LoVo (cell line): ENCODE data around the gene HDGFL2.
A peak's percentile ranks its signal among the peaks of the same experiment; 100 is the strongest.

Source experiments
- DNase-seq: peaks from one replicate; pipeline ENCODE4 v3.0.0-alpha.2; 2016; ENCODE audit warnings: low spot score

The HDGFL2 gene

DNA sequence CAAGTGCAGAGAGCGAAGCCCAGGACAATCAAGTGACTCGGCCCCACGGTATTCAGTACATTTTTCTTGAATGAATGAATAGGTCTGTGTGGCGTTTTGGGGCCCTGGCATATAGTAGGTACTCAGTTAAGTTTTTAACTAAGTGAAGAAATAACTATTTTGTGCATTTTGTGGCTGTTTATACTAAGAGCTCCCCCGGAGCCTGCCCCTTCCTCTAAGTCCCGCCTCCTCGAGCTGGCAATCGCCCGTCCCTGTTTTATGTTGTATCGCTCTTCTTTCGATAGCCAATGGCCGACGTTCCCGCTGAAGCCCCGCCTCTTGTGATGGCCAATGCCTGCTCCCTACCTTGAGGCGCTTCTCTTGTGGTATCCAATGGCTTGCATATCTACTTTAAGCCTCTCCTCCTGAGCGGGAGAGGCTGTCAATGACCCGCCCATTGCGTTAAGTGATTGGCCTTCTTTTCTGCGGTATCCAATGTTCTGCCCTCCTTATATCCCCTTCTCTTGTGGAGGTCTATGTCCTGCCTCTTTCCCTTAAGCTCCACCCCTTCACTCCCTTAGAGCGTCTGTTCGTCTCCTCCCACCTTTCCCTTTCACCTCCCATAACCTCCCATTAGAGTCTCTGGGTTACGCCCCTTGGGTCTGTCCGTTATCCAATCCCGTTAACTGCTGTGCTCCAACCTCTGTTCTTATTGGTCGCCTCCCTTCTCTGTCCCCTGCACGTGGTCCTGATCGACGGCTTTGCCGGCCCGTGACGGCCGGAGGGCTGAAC, 509 bp upstream of the HDGFL2 start:
- DNase-seq, result peak; percentile 99

DNA sequence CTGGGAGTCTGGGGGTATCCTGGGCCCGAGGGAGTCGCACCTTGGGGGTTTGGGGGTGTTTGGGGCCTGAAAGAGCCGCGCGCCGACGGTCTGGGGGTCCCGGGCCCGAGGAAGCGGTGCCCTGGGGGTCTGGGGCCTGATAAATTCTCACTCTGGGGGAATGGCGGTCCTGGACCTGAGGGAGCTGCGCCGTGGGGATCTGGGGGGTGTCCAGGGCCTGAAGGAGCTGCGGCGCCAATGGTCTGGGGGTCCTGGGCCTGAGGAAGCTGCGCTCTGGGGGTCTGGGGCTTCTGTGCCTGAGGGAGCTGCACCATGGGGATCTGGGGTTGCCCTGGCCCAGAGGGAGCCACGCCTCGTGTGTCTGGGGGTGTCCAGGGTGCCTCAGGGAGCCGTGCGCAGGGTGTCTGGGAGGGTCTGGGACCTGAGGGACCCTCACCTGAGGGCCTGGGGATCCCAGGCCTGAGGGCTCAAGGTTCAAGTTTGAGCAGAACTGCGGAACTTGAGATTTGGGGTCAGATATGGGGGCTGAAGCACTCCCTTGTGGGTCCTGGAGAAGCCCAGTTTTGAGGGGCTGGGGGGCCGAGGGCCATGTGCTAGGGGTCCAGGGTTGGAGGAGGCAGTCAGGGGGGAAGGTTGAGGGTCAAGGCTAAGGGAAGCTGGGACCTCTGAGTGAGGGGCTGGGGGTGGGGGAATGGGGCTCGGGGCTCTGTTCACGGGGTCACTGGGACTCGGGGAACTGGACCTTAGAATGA, 1.1 kb downstream of the HDGFL2 start:
- DNase-seq, result no peak

DNA sequence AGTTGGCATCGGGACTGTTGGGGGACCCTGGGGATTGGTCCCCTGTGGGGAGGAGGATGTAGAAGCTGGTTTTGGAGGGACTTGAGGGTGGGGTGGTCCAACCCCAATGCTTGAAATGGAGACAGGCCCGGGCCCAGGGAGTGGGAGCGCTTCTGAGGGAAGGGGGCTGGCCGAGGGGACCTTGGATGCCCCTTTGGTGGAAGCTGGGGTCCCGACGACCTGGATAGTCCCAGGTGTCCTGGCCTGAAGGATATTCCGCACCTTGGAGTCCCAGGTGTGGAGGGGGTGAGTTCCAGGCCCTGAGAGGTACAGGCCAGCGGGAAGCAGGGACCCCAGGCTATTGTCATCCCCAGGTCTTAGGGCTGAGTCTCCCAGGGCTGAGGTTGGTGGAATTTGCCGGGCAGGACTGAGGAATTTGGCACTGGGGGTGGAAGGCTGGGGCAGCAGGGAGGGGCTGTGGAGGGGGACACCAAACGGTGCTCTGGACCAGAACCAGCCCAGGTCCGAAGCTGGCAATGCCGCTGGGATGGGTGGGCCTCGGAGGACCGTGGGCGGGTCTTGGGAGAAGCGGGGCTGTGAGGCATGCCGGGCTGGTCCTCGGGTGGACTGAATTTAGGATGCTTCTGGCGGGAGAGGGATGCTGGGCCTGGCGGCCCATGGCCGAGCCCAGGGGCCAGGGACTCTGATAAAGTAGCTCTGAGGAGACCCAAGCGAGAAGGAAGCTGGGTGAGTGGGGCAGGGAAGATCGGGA, 1.8 kb downstream of the HDGFL2 start:
- no peak for DNase-seq

DNA sequence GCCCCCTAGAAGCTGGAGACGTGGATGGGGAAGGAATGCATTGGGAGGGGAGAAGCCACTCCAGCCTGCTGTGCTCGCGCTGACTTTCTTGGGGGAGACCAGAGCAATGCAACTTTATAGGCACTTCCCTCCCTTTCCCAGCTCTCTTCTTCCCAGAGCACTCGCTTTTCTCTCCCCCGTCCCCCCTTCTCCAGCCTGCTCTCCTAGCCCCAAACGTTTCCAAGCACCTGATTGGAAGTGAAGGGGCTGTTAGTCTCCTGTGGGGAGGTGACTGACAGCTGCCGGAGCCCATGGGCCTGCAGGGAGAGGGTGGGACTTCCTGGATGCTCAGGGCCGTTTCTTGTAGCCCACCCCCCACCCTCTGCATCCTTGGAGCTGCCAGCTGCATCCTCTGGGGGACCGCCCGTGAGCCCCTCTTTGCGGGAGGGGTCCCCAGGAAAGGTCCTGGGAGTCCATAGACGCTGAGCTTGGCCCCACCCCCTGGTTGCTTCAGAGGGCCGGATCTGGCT, 2.5 kb downstream of the HDGFL2 start:
- no peak for DNase-seq

DNA sequence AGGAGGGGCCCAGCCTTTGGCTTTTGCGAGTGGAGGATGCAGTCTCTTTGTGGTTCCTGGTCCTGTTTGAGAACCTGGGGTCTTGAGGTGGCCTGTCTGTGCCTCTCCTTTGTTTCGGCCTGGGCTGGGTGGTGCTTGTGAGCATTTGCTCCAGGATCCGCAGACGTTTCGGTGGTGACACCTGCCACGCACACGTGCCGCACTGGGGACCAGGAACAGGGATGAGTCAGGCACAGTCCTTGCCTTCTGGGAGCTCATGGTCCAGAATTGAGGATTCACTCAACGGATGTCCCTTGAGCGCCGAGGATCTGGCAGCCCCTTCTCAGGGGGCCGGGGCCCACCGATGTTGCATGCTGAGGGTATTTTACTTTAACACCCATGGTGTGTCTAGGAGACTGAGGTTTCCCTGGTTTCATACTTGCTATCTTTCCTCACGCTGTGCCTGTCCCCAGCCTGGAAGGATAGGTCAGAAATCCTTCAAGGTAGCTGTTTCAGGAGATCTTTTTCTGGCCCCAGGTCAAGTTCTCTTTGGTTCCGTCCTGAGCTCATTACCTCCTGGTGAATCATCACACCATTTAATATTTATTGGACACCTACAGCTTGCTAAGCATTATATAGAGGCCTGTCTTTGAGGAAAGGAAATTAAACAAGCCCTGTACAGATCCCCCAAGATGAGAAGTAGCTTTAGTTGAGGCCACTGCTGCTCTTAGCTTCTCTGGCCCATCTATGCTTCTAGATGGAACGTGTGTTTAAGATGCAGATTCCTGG, 5.1 kb downstream of the HDGFL2 start:
- no peak for DNase-seq

DNA sequence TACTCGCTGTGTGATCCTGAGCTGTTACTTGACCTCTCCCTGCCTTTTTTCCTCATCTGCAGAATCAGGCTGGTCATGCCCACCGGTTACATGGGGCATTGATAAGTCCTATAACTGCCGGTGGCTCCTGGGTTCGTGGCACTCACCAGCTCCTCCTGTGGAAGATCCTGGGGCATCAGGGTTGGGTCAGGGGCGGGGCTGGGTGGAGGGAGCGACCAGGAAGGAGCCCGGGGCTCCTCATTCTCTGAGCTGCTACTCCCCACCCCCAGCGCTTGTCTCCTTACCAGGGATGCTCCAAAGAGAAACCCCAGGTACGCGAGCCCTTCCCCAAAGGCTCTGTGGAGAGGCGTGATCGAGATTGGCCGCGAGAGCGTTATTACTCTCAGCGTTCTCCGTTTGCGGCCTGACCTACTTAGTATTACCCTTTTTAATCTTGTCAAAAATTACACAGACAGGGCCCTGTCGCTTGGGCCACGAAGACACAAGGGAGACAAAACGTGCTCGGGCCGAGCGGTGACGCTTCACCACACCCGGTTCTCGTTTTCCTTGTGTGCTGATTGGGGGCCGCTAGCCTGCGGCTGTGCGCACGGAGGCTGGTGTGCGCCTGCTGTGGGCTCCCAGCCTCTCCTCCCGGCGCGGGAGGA, 10.7 kb downstream of the HDGFL2 start:
- no peak for DNase-seq

DNA sequence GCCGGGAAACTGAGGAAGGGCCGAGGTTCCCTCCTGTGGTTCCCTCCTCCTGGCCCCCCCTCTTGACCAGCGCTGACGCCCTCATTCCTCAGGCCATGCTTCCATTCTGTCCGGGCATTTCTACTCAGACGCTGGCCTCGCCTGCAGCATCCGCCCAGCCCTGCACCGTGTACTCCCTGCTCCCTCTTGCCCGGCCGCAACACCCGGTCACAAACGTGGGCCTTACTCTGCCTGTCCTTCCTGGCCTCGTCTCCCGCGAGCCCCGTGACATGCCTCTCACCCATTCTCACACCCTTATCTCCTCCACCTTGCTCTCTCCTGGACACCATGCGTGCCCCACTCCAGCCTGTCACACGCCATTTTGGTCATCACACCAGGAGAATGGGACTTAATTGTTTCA, 11.3 kb downstream of the HDGFL2 start:
- no peak for DNase-seq

DNA sequence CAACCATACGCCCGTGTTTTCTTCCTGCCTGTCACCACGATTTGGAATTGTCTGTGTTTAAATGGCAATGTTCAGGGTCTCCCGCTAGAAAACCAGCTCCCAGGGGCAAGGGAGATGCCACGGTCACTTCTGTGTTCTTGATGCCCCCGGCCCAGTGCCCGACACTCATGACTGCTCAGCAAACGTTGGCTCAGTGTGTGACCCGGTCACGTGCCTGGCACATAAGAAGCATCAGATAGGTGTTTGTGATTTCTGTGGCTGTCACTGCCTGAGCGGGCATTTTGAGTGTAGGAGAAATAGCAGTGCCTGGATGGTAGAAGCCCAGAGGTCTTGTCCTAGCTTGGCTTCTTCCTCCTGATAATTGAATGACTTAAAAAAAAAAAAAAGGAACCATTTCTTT, 15.5 kb downstream of the HDGFL2 start:
- DNase-seq, result no peak

DNA sequence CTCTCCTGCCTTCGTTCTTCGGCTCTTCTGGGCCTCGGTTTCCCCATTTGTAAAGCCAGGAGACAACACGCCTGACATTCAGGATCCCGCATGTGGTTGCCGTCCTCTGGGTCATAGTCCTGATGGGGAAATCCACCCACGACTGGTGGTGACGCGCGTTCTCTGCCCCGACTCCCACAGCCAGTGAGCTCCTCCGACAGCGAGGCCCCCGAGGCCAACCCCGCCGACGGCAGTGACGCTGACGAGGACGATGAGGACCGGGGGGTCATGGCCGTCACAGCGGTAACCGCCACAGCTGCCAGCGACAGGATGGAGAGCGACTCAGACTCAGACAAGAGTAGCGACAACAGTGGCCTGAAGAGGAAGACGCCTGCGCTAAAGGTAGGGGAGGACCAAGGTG, 16.4 kb downstream of the HDGFL2 start:
- DNase-seq, result no peak

DNA sequence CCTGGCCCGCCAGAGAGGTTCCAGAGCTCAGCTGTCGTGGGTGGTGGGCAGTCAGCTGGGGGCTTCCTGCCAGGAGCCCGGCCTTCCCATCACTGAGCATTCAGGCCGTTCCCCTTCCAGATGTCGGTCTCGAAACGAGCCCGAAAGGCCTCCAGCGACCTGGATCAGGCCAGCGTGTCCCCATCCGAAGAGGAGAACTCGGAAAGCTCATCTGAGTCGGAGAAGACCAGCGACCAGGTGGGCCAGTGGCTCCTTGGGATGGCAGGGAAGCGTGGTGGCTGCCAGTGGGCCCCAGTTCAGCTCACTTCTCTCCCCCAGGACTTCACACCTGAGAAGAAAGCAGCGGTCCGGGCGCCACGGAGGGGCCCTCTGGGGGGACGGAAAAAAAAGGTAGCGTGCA, 19.3 kb downstream of the HDGFL2 start:
- no peak for DNase-seq

DNA sequence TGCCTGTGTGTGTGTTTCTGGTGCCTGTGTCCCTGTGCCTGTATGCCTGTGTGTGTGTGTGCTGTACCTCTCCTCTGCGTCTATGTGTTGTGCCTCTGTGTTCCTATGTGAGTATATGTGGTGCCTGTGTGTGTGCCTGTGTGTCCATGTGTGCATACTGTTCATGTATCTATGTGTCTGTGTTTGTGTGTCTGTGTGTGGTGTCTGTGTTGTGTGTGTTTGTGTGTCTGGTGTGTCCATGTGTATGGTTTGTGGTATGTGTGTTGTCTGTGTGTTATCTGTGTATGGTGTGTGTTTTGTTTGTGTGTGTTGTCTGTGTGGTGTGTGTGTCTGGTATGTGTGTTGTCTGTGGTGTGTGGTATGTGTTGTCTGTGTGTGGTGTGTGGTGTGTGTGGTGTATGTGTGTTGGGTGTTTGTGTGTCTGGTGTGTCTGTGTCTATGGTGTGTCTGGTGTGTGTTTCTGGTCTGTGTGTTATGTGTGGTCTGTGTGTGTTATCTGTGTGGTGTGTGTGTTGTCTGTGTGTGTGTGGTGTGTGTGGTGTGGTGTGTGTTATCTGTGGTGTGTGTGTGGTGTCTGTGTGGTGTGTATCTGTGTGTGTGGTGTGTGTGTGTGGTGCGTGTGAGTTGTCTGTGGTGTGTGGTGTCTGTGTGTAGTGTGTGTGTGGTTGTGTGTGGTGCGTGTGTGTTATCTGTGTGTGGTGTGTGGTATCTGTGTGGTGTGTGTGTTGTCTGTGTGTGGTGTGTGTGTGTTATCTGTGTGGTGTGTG, 20.4 kb downstream of the HDGFL2 start:
- DNase-seq, result no peak

DNA sequence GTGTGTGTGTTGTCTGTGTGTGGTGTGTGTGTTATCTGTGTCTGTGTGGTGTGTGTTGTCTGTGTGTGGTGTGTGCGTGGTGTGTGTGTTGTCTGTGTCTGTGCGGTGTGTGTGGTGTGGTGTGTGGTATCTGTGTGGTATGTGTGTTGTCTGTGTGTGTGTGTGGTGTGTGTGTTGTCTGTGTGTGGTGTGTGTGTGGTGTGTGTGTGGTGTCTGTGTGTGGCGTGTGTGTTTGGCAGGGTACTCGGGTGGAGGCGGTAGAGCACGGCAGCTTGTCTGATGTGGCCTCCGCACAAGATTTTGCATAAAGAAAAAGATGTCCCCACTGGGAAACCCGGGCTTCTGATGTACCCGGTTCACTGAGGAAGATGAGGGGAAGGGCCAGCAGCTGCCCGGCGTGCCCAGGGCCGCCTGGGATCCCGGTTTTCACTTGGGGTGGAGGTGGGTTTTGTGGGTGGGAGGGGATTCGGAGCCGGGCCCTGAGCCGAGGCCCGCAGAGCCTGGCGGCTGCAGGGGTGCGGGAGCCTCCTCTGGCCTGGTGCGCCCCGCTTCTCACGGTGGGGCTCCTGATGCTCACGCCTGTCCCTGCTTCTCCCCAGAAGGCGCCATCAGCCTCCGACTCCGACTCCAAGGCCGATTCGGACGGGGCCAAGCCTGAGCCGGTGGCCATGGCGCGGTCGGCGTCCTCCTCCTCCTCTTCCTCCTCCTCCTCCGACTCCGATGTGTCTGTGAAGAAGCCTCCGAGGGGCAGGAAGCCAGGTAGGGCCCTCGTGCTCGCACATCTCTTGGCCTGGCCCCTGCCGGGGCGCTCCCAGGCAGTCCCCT, 21.2 kb downstream of the HDGFL2 start:
- DNase-seq, result no peak

DNA sequence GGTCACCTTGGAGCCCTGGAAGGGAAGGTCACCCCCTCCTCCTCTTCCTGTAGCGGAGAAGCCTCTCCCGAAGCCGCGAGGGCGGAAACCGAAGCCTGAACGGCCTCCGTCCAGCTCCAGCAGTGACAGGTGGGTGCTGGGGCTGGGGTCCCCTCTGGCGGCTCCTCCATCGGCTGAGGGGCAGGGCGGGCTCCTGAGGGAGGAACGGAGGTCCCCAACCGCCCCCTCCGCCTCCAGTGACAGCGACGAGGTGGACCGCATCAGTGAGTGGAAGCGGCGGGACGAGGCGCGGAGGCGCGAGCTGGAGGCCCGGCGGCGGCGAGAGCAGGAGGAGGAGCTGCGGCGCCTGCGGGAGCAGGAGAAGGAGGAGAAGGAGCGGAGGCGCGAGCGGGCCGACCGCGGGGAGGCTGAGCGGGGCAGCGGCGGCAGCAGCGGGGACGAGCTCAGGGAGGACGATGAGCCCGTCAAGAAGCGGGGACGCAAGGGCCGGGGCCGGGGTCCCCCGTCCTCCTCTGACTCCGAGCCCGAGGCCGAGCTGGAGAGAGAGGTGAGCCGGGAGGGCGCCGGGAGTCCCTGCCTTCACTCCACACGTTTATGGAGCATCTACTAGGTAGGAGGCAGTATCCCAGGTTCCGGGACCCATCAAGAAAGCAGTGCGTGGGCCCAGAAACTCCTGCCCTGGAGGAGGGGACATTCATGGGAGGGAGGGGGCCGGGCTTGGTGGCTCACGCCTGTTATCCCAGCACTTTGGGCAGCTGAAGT, 22.0 kb downstream of the HDGFL2 start:
- no peak for DNase-seq

DNA sequence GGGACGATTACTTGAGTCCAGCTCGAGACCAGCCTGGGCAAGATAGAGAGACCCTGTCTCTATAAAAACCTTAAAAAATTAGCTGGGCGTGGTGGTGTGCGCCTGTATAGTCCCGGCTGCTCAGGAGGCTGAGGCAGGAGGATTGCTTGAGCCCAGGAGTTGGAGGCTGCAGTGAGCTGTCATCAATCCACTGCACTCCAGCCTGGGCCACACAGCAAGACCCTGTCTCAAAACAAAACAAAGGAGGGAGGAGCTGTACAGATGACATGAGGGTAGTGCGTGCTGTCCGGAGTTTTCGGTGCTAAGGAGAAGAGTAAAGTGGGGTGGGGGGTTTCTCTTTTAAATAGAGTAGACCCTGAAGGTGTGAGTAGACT, 22.6 kb downstream of the HDGFL2 start:
- DNase-seq, result no peak

DNA sequence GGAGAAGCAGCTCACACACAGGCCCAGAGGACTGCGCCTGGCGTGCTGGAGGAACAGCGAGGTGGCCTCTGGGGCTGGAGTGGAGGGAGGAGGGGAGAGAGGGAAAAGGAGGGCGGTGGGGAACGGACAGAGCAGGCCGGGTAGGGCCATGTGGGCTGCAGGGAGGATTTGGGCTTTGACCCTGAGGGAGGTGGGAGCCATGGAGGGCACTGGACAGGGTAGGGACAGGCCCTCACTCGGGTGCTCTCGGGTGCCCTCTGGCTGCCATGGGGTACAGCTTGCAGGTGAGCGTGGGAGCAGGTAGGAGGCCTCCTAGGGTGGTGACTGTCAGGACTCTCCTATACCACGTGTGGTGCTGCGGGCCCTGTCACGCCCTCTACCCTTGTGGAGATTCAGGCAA, 23.4 kb downstream of the HDGFL2 start:
- no peak for DNase-seq

DNA sequence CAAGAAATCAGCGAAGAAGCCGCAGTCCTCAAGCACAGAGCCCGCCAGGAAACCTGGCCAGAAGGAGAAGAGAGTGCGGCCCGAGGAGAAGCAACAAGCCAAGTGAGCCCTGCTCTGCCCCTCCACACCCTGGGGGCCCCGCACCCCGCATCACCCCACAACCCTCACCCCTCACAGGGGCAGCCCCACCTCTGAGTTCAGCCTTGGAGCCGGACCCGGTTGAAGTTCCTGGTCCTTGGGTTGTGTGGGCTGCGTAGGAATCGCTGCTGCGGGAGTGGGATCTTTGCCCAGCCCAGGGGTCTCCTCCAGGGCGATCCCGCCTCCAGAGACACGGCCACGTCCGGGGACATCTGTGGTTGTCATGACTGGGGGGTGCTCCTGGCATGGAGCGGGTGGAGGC, 24.2 kb downstream of the HDGFL2 start:
- DNase-seq, result no peak

DNA sequence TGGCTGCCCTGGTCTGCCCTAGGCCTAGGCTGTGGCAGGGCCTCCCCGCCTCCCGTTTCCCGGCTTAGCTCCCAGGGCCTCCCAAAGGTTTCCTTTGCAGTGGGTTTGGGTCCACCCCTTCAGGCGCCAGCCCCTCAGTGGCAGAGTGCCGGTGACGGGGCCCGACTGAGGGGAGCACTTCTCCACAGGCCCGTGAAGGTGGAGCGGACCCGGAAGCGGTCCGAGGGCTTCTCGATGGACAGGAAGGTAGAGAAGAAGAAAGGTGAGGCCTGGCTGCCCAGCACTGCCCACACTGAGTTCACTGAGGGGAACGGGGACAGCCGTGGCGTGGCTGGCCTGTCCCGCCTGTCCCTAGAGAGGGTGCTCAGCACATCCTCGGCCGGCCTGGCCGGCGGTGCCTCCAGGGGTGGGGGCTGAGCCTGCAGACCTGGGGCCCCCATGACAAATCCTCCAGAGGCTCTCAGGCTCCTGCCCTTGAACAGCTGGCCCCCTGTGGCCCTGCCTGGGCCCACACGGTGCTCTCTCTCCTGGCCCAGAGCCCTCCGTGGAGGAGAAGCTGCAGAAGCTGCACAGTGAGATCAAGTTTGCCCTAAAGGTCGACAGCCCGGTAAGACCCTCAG, 25.8 kb downstream of the HDGFL2 start:
- DNase-seq, result no peak

DNA sequence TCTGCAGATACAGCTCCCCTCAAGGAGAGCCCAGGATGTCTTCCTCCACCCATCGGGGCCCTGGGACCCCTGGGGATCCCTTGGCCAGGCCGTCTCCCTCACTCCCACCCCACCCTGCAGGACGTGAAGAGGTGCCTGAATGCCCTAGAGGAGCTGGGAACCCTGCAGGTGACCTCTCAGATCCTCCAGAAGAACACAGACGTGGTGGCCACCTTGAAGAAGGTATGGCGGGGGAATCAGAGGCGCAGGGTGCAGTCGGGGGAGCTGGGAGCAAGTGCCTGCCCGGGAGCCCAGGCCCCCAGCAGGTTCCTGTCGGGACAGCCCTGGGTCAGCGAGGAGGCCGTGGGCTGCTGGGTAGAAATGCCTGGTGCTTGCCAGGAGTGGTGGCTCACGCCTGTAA, 26.6 kb downstream of the HDGFL2 start:
- DNase-seq, result no peak

DNA sequence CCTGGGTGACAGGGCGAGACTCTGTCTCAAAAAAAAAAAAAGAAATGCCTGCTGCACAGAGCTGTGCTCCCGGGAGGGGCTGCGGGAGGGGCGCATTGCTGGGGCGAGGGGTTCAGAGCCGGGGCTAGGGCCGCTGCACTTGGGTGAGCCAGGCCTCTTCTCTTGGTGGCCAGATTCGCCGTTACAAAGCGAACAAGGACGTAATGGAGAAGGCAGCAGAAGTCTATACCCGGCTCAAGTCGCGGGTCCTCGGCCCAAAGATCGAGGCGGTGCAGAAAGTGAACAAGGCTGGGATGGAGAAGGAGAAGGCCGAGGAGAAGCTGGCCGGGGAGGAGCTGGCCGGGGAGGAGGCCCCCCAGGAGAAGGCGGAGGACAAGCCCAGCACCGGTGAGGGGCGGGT, 27.2 kb downstream of the HDGFL2 start:
- no peak for DNase-seq
